ENCODE measurements around the gene SLC36A4. TPM values are rescaled to one million over a fixed set of nuclear protein-coding genes. Genes with fewer than 3 reads are reported as not detected.
"Not testable (repeated sequence)": the region's sequence is repeated elsewhere in the genome, so short reads cannot be mapped to it uniquely, and the experiment has no call there.

The SLC36A4 gene
- total RNA-seq (2021; fragmentation: NEBNext Ultra II Directional; extraction: Animal tissue kit (Norgen Biotek cat#: 25700)): 10 to 100 TPM; 10.6 to 18.5 (median 13.7) TPM
- long read RNA-seq, full-length matches to known transcripts: 8 of 11 reads
- long read RNA-seq, partial matches to known transcripts: 2 of 11 reads
- long read RNA-seq, other reads (novel, unspliced or antisense): 1 of 11 reads

DNA sequence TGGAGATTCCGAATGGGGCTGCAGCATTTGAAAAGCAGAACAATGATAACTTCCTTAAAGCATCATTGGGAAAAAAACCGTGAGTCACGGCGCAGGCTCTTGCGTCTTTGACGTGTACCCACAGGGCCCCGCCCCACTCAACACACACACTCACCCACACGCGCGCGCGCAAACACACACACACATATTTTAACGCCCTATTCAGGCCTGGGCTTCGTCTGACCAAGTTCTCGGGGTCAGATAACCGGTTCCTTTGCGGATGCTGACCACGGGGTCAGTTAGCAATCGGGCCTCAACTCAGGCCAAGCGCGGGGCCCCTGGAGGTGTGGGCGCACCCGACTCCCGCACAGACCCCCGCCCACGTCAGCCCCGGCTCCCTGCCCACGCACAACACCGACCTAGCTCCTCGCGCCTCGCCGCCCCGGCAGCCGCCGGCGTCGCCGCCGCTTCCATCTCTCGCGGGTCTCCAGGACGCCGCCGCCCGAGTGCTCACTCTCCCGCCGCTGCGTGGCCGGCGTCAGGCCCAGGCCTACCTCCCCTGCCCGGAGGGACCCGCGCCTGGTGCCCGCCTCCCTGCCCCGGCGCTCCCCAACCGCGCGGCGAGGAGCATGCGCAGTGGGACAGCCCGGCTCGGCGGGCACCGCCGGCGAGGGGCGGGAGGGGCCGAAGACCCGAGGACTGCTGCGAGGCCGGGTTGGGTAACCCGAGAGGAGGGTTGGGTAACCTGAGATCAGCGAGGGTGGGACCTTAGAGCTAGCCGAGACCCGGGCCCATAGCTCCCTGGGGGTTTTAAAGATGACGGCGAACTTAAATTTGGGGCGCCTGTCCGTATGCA lies at the start of gene SLC36A4:
Gene SLC36A4 (minus strand): TSS at position 612 of the 835 bp plus-strand sequence. CDS start 159 bp downstream, at position 453.
- DNase-seq: peak; percentile 92
- H3K36me3 Mint-ChIP-seq (ENCODE audit: low read depth): no peaks in the 10 kb centered on the region
- H3K27me3 Mint-ChIP-seq (ENCODE audit: insufficient read depth): peaks cover 8% of the 10 kb centered on the region

DNA sequence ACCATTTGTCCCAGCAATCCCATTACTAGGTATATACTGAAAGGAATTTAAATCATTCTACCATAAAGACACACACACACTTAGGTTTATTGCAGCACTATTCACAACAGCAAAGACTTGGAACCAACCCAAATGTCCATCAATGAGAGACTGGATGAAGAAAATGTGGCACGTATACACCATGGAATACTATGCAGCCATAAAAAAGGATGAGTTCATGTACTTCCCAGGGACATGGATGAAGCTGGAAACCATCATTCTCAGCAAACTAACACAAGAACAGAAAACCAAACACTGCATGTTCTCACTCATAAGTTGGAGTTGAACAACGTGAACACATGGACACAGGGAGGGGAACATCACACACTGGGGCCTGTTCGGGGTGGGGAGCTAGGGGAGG lies 49.0 kb upstream of the SLC36A4 start:
- H3K27ac Mint-ChIP-seq; H3K9me3 Mint-ChIP-seq; DNase-seq; H3K4me3 Mint-ChIP-seq; H3K27me3 Mint-ChIP-seq (ENCODE audit: insufficient read depth); H3K36me3 Mint-ChIP-seq (ENCODE audit: low read depth); H3K4me1 Mint-ChIP-seq (ENCODE audit: low read depth): not testable (repeated sequence)

More for the DNA sequence above, at the start of gene SLC36A4:
- H3K4me3 Mint-ChIP-seq: peak within 1 kb of the TSS; percentile 96
- H3K4me1 Mint-ChIP-seq (ENCODE audit: low read depth): peaks cover 17% of the 10 kb centered on the region; the same call in 1 of the 2 replicates
- peak within 1 kb of the TSS; percentile 98 for H3K27ac Mint-ChIP-seq
- TF ChIP-seq, protein P1, sequence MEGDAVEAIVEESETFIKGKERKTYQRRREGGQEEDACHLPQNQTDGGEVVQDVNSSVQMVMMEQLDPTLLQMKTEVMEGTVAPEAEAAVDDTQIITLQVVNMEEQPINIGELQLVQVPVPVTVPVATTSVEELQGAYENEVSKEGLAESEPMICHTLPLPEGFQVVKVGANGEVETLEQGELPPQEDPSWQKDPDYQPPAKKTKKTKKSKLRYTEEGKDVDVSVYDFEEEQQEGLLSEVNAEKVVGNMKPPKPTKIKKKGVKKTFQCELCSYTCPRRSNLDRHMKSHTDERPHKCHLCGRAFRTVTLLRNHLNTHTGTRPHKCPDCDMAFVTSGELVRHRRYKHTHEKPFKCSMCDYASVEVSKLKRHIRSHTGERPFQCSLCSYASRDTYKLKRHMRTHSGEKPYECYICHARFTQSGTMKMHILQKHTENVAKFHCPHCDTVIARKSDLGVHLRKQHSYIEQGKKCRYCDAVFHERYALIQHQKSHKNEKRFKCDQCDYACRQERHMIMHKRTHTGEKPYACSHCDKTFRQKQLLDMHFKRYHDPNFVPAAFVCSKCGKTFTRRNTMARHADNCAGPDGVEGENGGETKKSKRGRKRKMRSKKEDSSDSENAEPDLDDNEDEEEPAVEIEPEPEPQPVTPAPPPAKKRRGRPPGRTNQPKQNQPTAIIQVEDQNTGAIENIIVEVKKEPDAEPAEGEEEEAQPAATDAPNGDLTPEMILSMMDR (IDR thresholded peaks at IDR 0.05): no peak
- no peaks in the 10 kb centered on the region for H3K9me3 Mint-ChIP-seq

DNA sequence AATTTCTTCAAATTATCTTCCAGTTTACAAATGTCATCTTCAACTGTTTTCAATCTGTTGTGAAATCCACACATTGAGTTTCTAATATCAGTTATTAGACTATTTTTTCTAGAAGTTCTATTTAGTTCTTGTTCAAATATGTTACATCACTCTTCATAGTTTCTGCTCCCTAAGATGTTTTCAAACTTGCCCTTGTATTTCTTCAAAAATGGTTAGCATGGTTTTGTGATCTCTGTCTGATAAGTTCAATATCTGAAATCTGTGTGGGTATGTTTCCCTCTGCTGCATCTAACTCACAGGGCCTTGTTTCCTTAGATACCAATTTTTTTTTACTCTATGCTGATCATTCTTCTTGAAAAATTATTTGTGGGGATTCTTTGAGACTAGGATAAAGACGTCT lies 46.2 kb upstream of the SLC36A4 start:
- Mint-ChIP-seq H3K4me1 (ENCODE audit: low read depth) (no peaks in the 10 kb centered on the region), H3K4me3 (no peak overlapping the region), H3K27ac (no peak overlapping the region), H3K27me3 (ENCODE audit: insufficient read depth) (peaks cover 5% of the 10 kb centered on the region), H3K36me3 (ENCODE audit: low read depth) (no peaks in the 10 kb centered on the region), H3K9me3 (no peaks in the 10 kb centered on the region)
- no peak for DNase-seq
- TF ChIP-seq, protein P1 (IDR thresholded peaks at IDR 0.05): no peak

DNA sequence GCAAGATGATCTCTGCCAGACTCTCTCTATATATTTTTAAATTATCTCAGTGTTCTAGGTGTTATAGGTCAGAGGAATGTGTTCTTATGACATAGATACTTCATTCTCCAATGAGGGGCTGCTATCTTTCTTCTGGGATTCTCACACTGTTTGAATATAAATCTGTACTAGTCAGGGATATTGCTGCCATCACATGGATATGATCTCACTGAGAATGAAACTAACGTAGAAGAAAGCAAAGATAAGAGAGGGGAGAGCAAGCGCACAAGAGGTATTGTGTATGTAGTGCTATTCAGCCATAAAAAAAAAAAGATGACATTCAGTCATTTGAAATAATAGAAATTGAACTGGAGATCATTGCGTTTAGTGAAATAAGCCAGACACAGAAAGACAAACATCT lies 42.2 kb upstream of the SLC36A4 start:
- Mint-ChIP-seq H3K27ac (no peak overlapping the region), H3K27me3 (ENCODE audit: insufficient read depth) (peaks cover 2% of the 10 kb centered on the region; the same call in 1 of the 2 replicates), H3K4me3 (no peak overlapping the region)

DNA sequence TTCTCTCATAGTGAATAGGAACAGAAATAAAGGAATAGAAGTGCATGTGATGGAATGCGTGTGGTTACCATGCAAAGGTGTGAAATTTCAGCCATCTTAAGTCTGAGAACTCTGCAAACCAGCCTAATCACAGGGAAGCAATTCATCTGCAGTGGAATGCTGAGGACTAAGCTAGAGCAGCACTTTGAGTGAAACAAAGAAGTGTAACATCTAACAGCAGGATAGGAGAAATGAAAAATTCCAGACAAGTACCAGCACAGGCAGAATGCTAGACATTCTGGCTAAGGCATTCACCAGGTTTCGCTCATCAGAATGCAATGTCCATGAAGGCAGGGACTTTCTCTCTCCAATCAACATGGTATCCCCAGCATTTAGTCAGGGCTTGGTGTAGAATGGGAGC lies 41.2 kb upstream of the SLC36A4 start:
- peaks cover 2% of the 10 kb centered on the region; the same call in 1 of the 2 replicates for H3K27me3 Mint-ChIP-seq (ENCODE audit: insufficient read depth)
- H3K9me3 Mint-ChIP-seq: no peaks in the 10 kb centered on the region
- H3K4me3 Mint-ChIP-seq: no peak overlapping the region
- DNase-seq: no peak
- TF ChIP-seq, protein P1 (IDR thresholded peaks at IDR 0.05): no peak
- H3K36me3 Mint-ChIP-seq (ENCODE audit: low read depth): no peaks in the 10 kb centered on the region
- no peak overlapping the region for H3K27ac Mint-ChIP-seq
- H3K4me1 Mint-ChIP-seq (ENCODE audit: low read depth): no peaks in the 10 kb centered on the region

More for the DNA sequence above, 42.2 kb upstream of the SLC36A4 start:
- Mint-ChIP-seq H3K9me3 (no peaks in the 10 kb centered on the region), H3K36me3 (ENCODE audit: low read depth) (no peaks in the 10 kb centered on the region), H3K4me1 (ENCODE audit: low read depth) (no peaks in the 10 kb centered on the region)
- DNase-seq: no peak
- TF ChIP-seq, protein P1 (IDR thresholded peaks at IDR 0.05): no peak

All from HFFc6 (cell line).